PC-3 (cell line): ENCODE data around the gene SLC38A10. TPM values are rescaled to one million over a fixed set of nuclear protein-coding genes. Genes with fewer than 3 reads are reported as not detected.
"Not testable (repeated sequence)": the region's sequence is repeated elsewhere in the genome, so short reads cannot be mapped to it uniquely, and the experiment has no call there.

Experiments
- ATAC-seq: fragments of 200-7000 bp; cut with Tn5 transposase; 2 replicates; pipeline ENCODE4 v1.9.1; 2020; ENCODE audit warnings: mild to moderate bottlenecking, moderate library complexity
- BruUV-seq: library from RNA; stranded (reverse); fragments of 400-500 nt; replicated peaks from 2 replicates; lab custom pipeline; 2021; lab: Mats Ljungman, UMichigan
- CTCF ChIA-PET: fragments of 300-600 bp; sonication (Branson Sonifier 250); formaldehyde crosslinking; loops from one replicate; lab custom pipeline; 2022; ENCODE audit warnings: antibody characterized with exemption; lab: Charles Lee
- POLR2A ChIA-PET: fragments of 300-600 bp; sonication (Branson Sonifier 250); formaldehyde crosslinking; loops from one replicate; lab custom pipeline; 2022; ENCODE audit warnings: antibody characterized with exemption; ENCODE audit not compliant: unreplicated experiment; lab: Charles Lee
- DNase-seq: peaks from one replicate; pipeline ENCODE4 v3.0.0-alpha.2; 2015
- H2AFZ ChIP-seq: fragments of 300-600 bp; sonication (generic); 2 replicates; pipeline ENCODE4 v1.6.0; 2016; ENCODE audit warnings: antibody characterized with exemption, low read length
- H3F3A ChIP-seq: fragments of 300-600 bp; sonication (generic); one replicate; pipeline ENCODE4 v1.6.0; 2017; ENCODE audit warnings: antibody characterized with exemption, low read length, control low read depth, mild to moderate bottlenecking; ENCODE audit not compliant: unreplicated experiment
- H3K27ac ChIP-seq: fragments of 300-600 bp; sonication (generic); 2 replicates; pipeline ENCODE4 v1.5.1; 2016; ENCODE audit warnings: mild to moderate bottlenecking, low read length
- H3K27me3 ChIP-seq: fragments of 300-600 bp; sonication (generic); 2 replicates; pipeline ENCODE4 v1.6.1; 2016; ENCODE audit warnings: low read length, mixed read lengths
- H3K36me3 ChIP-seq: fragments of 300-600 bp; sonication (generic); 2 replicates; pipeline ENCODE4 v1.6.1; 2016; ENCODE audit warnings: low read depth, mixed run types, low read length, mixed read lengths
- H3K4me1 ChIP-seq: fragments of 300-600 bp; sonication (generic); 2 replicates; pipeline ENCODE4 v1.5.1; 2016; ENCODE audit warnings: low read length; ENCODE audit not compliant: insufficient read depth
- H3K4me2 ChIP-seq: fragments of 300-600 bp; sonication (generic); 2 replicates; pipeline ENCODE4 v1.6.0; 2016; ENCODE audit warnings: low read length
- H3K4me3 ChIP-seq: fragments of 300-600 bp; sonication (generic); 2 replicates; pipeline ENCODE4 v1.5.1; 2016; ENCODE audit warnings: mild to moderate bottlenecking, low read length, mixed read lengths
- H3K79me2 ChIP-seq: fragments of 300-600 bp; sonication (generic); 2 replicates; pipeline ENCODE4 v1.6.1; 2017; ENCODE audit warnings: low read length, mixed read lengths
- H3K9ac ChIP-seq: fragments of 300-600 bp; sonication (generic); 2 replicates; pipeline ENCODE4 v1.6.0; 2016; ENCODE audit warnings: mild to moderate bottlenecking, low read length
- H3K9me2 ChIP-seq: fragments of 300-600 bp; sonication (generic); replicated peaks from 2 replicates; pipeline ENCODE4 v1.6.1; 2016; ENCODE audit warnings: mixed run types, low read length, mixed read lengths
- H3K9me3 ChIP-seq: fragments of 300-600 bp; sonication (generic); 2 replicates; pipeline ENCODE4 v1.6.1; 2016; ENCODE audit warnings: low read length, mixed read lengths
- H4K20me1 ChIP-seq: fragments of 300-600 bp; sonication (generic); 2 replicates; pipeline ENCODE4 v1.6.1; 2016; ENCODE audit warnings: low read length, mixed read lengths
- CTCF ChIP-seq: fragments of 300-600 bp; sonication (generic); conservative IDR thresholded peaks from 2 replicates; pipeline ENCODE4 v1.5.1; 2017; ENCODE audit warnings: antibody characterized with exemption, low read depth, mild to moderate bottlenecking, low read length
- EZH2 ChIP-seq: fragments of 300-600 bp; sonication (generic); IDR thresholded peaks from one replicate; pipeline ENCODE4 v1.6.1; 2017; ENCODE audit warnings: antibody characterized with exemption, mild to moderate bottlenecking, low read length; ENCODE audit not compliant: unreplicated experiment
- EZH2phosphoT487 ChIP-seq: fragments of 300-600 bp; sonication (generic); IDR thresholded peaks from 2 replicates; pipeline ENCODE4 v1.6.1; 2018; ENCODE audit warnings: mild to moderate bottlenecking, antibody characterized with exemption, low read length, borderline replicate concordance
- intact Hi-C: fragments of 100-400 bp; cut with micrococcal nuclease; formaldehyde crosslinking; loops from 2 replicates; pipeline ENCODE4 v1.9.0; 2023
- total RNA-seq: library from RNA; depleted of rRNA; stranded (reverse); fragments of >200 nt; gene quantifications from 2 replicates; pipeline ENCODE4 v1.2.3, GENCODE V29; 2014

The SLC38A10 gene
- total RNA-seq, 1 experiment from 2014 or later: 77.8 TPM

GRCh38 chr17:81310949-81311550 is 15.9 kb upstream of the SLC38A10 start:
- ATAC-seq (no peak), DNase-seq (no peak)
- TF ChIP-seq EZH2 (no peak), CTCF (no peak), EZH2phosphoT487 (no peak)
- no peak overlapping the region for H2AFZ ChIP-seq
- no peak overlapping the region for H3K4me2 ChIP-seq
- no peaks in the 10 kb centered on the region for H3K36me3 ChIP-seq
- H4K20me1 ChIP-seq: no peaks in the 10 kb centered on the region
- H3K9ac ChIP-seq: no peak overlapping the region
- CTCF ChIA-PET: no interaction called here
- H3K27ac ChIP-seq: no peak overlapping the region
- POLR2A ChIA-PET: no interaction called here
- no TSS peak for BruUV-seq
- no peak overlapping the region for H3K4me3 ChIP-seq
- intact Hi-C loops: no loop called here
- H3K9me2 ChIP-seq: no peaks in the 10 kb centered on the region
- H3K27me3 ChIP-seq: no peaks in the 10 kb centered on the region
- no peaks in the 10 kb centered on the region for H3K79me2 ChIP-seq
- no peaks in the 10 kb centered on the region for H3F3A ChIP-seq
- no peaks in the 10 kb centered on the region for H3K9me3 ChIP-seq
- H3K4me1 ChIP-seq: peaks cover 11% of the 10 kb centered on the region

GRCh38 chr17:81309859-81310839 is 15.0 kb upstream of the SLC38A10 start:
- no peaks in the 10 kb centered on the region for H3F3A ChIP-seq
- no peak for ATAC-seq
- no peak overlapping the region for H2AFZ ChIP-seq
- ChIA-PET CTCF (interaction anchor here (0.7 to 1.0 kb wide), 5 partner anchors 12 to 175 kb away, joined by 3 to 6 read pairs (median 3); no protein-coding TSS in a partner anchor), POLR2A (interaction anchor here (0.6 to 0.7 kb wide), 3 partner anchors 20 to 85 kb away, joined by 3 read pairs; partner anchors contain the start of gene BAHCC1)
- H3K27ac ChIP-seq: no peak overlapping the region
- no peak for TF ChIP-seq EZH2phosphoT487
- no peaks in the 10 kb centered on the region for H3K79me2 ChIP-seq
- H3K27me3 ChIP-seq: no peaks in the 10 kb centered on the region
- peaks cover 11% of the 10 kb centered on the region for H3K4me1 ChIP-seq
- no TSS peak for BruUV-seq
- H3K9me3 ChIP-seq: no peaks in the 10 kb centered on the region
- no peaks in the 10 kb centered on the region for H4K20me1 ChIP-seq
- peak overlapping the region; percentile 84 for H3K4me2 ChIP-seq
- no peak for DNase-seq
- H3K9me2 ChIP-seq: no peaks in the 10 kb centered on the region
- intact Hi-C loops: loop anchor here (1.0 to 2.0 kb wide), 4 partner anchors 14 to 174 kb away; no protein-coding TSS in a partner anchor
- H3K9ac ChIP-seq: no peak overlapping the region
- no peak overlapping the region; the same call in 1 of the 2 replicates for H3K4me3 ChIP-seq
- H3K36me3 ChIP-seq: no peaks in the 10 kb centered on the region

GRCh38 chr17:81309140-81309858 is 14.2 kb upstream of the SLC38A10 start:
- no peaks in the 10 kb centered on the region for H3F3A ChIP-seq
- H3K27me3 ChIP-seq: no peaks in the 10 kb centered on the region
- TSS peak; percentile 97 for BruUV-seq
- intact Hi-C loops: loop anchor here (1.0 to 2.0 kb wide), 4 partner anchors 13 to 175 kb away; no protein-coding TSS in a partner anchor
- peak overlapping the region; percentile 84 for H3K4me2 ChIP-seq
- peak overlapping the region; percentile 33 for H3K9ac ChIP-seq
- CTCF ChIA-PET: interaction anchor here (0.6 to 1.0 kb wide), 7 partner anchors 13 to 175 kb away, joined by 3 to 9 read pairs (median 5); partner anchors contain the start of gene SLC38A10
- no peaks in the 10 kb centered on the region for H3K9me3 ChIP-seq
- peak overlapping the region; percentile 65 for H3K4me3 ChIP-seq
- peak overlapping the region; percentile 92 for H2AFZ ChIP-seq
- no peaks in the 10 kb centered on the region for H3K36me3 ChIP-seq
- no peaks in the 10 kb centered on the region for H3K79me2 ChIP-seq
- no peaks in the 10 kb centered on the region for H4K20me1 ChIP-seq
- H3K9me2 ChIP-seq: no peaks in the 10 kb centered on the region
- peak; percentile 90 for ATAC-seq
- TF ChIP-seq CTCF (peak; percentile 66), EZH2 (no peak), EZH2phosphoT487 (no peak)
- peak; percentile 85 for DNase-seq
- POLR2A ChIA-PET: interaction anchor here (0.6 to 0.7 kb wide), 4 partner anchors 21 to 229 kb away, joined by 3 to 5 read pairs (median 3); partner anchors contain the start of gene BAHCC1
- H3K27ac ChIP-seq: peak overlapping the region; percentile 49
- peaks cover 11% of the 10 kb centered on the region for H3K4me1 ChIP-seq

- ATAC-seq, DNase-seq, H3K36me3 ChIP-seq, H3K9me3 ChIP-seq, H4K20me1 ChIP-seq, POLR2A ChIA-PET, H3K27me3 ChIP-seq, H3K9me2 ChIP-seq, H3F3A ChIP-seq, H3K79me2 ChIP-seq: not testable (repeated sequence)
- Histone ChIP-seq H2AFZ (peak overlapping the region; percentile 92), H3K9ac (peak overlapping the region; percentile 33), H3K4me3 (peak overlapping the region; percentile 65), H3K4me1 (peaks cover 11% of the 10 kb centered on the region), H3K27ac (peak overlapping the region; percentile 49), H3K4me2 (peak overlapping the region; percentile 84)
- intact Hi-C loops: loop anchor here (1.0 to 2.0 kb wide), 4 partner anchors 12 to 176 kb away; no protein-coding TSS in a partner anchor
- BruUV-seq: TSS peak; percentile 90
- CTCF ChIA-PET: interaction anchor here (0.6 to 0.7 kb wide), 2 partner anchors 14 to 33 kb away, joined by 6 to 9 read pairs; partner anchors contain the start of gene SLC38A10
These were observed 13.7 kb upstream of the SLC38A10 start for GRCh38 chr17:81308784-81309139.
